ENCODE results near the gene RERE. TPM values are rescaled to one million over a fixed set of nuclear protein-coding genes. Genes with fewer than 3 reads are reported as not detected.

Gene RERE
- total RNA-seq, 1 donor from 2014 or later, result 88.5 TPM

DNA sequence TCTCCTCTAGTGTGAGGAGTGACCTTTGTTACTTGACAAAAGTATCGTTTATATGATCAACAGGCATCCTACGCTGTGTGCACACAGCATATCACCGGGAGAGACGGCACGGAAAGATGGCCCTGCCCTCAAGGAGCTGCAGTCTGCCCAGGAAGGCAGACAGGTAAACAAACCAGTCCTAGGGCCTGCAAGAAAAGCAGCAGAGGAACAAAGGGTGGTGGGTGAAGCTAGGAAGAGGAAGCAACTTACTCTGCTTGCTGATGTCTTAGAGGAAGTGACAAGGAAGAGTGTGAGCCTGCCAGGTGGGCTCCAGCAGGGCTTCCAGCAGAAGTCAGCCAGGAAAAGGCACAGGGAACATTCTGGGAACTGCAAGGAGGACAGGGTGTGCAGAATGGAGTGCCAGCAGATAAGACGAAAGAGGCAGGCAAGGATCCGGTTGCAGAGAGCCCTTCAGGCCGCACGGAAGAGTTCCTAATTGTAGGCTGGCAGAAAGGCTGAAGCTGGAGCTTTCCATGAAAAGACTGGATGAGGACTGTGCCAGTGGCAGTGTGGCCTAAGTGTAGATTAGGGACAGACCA is 392.8 kb downstream of the RERE start:
- Histone ChIP-seq H3K27me3 (ENCODE audit: low read depth) (no peaks in the 10 kb centered on the region), H3K4me1 (peaks cover 57% of the 10 kb centered on the region), H3K9me3 (no peaks in the 10 kb centered on the region), H3K4me3 (peak overlapping the region; percentile 71), H3K36me3 (peaks cover 13% of the 10 kb centered on the region), H3K27ac (peak overlapping the region; percentile 94)
- TF ChIP-seq, protein P1, sequence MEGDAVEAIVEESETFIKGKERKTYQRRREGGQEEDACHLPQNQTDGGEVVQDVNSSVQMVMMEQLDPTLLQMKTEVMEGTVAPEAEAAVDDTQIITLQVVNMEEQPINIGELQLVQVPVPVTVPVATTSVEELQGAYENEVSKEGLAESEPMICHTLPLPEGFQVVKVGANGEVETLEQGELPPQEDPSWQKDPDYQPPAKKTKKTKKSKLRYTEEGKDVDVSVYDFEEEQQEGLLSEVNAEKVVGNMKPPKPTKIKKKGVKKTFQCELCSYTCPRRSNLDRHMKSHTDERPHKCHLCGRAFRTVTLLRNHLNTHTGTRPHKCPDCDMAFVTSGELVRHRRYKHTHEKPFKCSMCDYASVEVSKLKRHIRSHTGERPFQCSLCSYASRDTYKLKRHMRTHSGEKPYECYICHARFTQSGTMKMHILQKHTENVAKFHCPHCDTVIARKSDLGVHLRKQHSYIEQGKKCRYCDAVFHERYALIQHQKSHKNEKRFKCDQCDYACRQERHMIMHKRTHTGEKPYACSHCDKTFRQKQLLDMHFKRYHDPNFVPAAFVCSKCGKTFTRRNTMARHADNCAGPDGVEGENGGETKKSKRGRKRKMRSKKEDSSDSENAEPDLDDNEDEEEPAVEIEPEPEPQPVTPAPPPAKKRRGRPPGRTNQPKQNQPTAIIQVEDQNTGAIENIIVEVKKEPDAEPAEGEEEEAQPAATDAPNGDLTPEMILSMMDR (IDR thresholded peaks at IDR 0.05), result no peak
- peak; percentile 64 to 77 for ATAC-seq
- peak; percentile 63 for DNase-seq
- intact Hi-C loops (cut with DNase I), result no loop called here

GRCh38 chr1:8423692-8424538 is 393.5 kb downstream of the RERE start:
- DNase-seq, result peak; percentile 62
- Histone ChIP-seq H3K9me3 (no peaks in the 10 kb centered on the region), H3K4me1 (peaks cover 61% of the 10 kb centered on the region), H3K27me3 (ENCODE audit: low read depth) (no peaks in the 10 kb centered on the region), H3K27ac (peak overlapping the region; percentile 94), H3K4me3 (peak overlapping the region; percentile 71), H3K36me3 (peaks cover 20% of the 10 kb centered on the region)
- ATAC-seq, result peak; percentile 56 to 67
- TF ChIP-seq, protein P1 (IDR thresholded peaks at IDR 0.05), result no peak
- intact Hi-C loops (cut with DNase I), result no loop called here

DNA sequence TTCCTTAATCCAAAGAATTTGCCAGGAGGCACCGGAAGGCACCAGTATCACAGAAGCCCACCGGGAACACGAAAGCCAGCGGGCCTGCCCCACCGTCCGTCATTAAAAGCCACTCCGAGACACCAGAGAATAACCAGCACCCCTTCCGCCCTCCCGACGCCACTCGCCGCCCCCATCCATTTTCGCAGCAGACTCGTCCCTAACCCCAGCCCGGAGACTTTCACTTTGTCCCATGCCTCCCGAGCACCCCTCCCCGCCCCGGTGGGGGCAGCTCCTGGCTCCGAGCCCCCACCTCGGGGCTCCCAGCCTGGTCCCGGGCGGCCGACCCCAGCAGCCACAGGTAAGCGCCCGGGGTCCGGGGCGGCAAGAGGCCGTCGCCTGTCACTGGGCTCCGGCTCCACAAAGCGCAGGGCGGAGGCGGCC is 394.2 kb downstream of the RERE start:
- peaks cover 61% of the 10 kb centered on the region for H3K4me1 ChIP-seq
- ATAC-seq, result peak; percentile 6 to 31
- intact Hi-C loops (cut with DNase I), result no loop called here
- peaks cover 26% of the 10 kb centered on the region for H3K36me3 ChIP-seq
- no peaks in the 10 kb centered on the region for H3K27me3 ChIP-seq (ENCODE audit: low read depth)
- H3K4me3 ChIP-seq, result peak overlapping the region; percentile 71
- peak overlapping the region; percentile 94 for H3K27ac ChIP-seq
- DNase-seq, result peak; percentile 58
- no peaks in the 10 kb centered on the region for H3K9me3 ChIP-seq
- TF ChIP-seq, protein P1 (IDR thresholded peaks at IDR 0.05), result no peak

DNA sequence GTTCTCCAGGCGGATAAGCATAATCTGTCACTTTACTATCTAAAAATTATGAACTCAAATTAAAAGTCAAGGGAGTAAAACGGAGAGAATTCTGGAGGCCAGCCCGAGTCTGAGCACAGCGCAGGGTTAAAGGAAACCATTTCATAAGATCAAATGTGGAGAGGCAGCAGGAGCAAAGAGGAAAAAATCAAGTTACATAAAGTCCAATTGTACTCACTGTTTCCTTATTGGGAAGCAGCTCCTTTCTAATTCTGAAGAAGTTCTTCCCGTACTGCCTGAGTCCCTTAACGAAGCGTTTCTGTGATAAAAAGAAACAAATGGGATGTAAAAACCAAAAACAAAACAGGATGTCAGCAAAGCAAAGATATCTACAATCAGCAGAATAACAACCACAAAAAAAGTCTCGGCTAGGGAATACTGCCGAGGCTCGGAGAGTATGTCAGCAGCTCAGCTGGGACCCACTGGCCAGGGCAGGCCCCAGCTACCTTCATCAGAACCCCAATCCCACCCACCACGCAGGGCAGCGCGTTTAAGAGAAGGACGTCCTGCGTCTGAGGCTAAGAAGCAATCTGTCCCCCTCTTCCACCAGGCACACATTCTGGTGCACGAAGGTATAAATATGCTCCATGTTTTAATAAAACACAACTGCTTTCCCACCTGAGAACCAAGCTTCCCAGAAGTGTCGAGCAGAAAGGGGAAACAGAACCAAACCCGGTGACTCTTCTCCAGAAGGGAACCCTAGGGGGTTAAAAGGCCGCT is 394.8 kb downstream of the RERE start:
- Histone ChIP-seq H3K4me1 (peaks cover 64% of the 10 kb centered on the region), H3K27me3 (ENCODE audit: low read depth) (no peaks in the 10 kb centered on the region), H3K36me3 (peaks cover 32% of the 10 kb centered on the region), H3K4me3 (peak overlapping the region; percentile 71), H3K27ac (peak overlapping the region; percentile 94), H3K9me3 (no peaks in the 10 kb centered on the region)
- intact Hi-C loops (cut with DNase I), result no loop called here
- ATAC-seq, result peak in 1 of 2 donors; percentile 44
- DNase-seq, result no peak
- TF ChIP-seq, protein P1 (IDR thresholded peaks at IDR 0.05), result no peak

DNA sequence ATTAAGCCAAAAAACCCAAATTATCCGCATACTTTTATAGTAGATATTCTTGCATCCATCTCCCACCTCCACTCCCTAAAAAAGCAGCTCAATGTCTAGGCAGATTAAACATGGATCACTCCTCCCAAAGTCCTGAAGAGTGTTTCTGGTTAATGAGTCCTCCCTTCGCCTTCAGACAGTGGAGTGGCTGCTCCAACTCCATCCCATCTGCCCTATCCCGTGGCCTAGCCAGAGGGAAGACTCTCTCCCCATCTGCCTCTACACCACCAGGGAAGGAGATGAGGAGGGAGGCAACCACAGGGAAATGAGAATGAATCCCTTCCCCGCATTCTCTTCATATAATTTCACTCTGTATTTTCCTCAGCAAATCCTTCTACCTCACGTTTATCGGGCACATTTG is 395.7 kb downstream of the RERE start:
- peak overlapping the region; percentile 94 for H3K27ac ChIP-seq
- intact Hi-C loops (cut with DNase I), result no loop called here

More for the DNA sequence above, 395.7 kb downstream of the RERE start:
- ATAC-seq (no peak), DNase-seq (no peak)
- peaks cover 35% of the 10 kb centered on the region for H3K36me3 ChIP-seq
- peaks cover 67% of the 10 kb centered on the region for H3K4me1 ChIP-seq
- peak overlapping the region; percentile 71 for H3K4me3 ChIP-seq
- H3K27me3 ChIP-seq (ENCODE audit: low read depth), result no peaks in the 10 kb centered on the region
- TF ChIP-seq, protein P1 (IDR thresholded peaks at IDR 0.05), result no peak
- no peaks in the 10 kb centered on the region for H3K9me3 ChIP-seq

All from lower lobe of right lung (tissue), 2 donors.